Activated CD8-positive, alpha-beta T cell treated with anti-CD3 and anti-CD28 coated beads for 36 hours (primary cell): ENCODE measurements around the gene TM9SF4. TPM values are rescaled to one million over a fixed set of nuclear protein-coding genes. Genes with fewer than 3 reads are reported as not detected.

ENCODE experiments used
- ATAC-seq: fragments of 200-7000 bp; cut with Tn5 transposase; one replicate; pipeline ENCODE4 v1.10.0; 2021; ENCODE audit warnings: mild to moderate bottlenecking, moderate library complexity
- CTCF ChIA-PET: fragments of 350-600 bp; sonication (Branson Sonifier 250); formaldehyde crosslinking; loops from one replicate; lab custom pipeline; 2021; ENCODE audit warnings: antibody characterized with exemption; lab: Charles Lee
- POLR2A ChIA-PET: fragments of 350-600 bp; sonication (Branson Sonifier 250); formaldehyde crosslinking; loops from one replicate; lab custom pipeline; 2021; ENCODE audit warnings: antibody characterized with exemption; lab: Charles Lee
- DNase-seq: peaks from one replicate; pipeline ENCODE4 v3.0.0-alpha.2; 2020
- H3K27ac Mint-ChIP-seq: one replicate; pipeline ENCODE4 v1.8.0; 2021; ENCODE audit warnings: mild to moderate bottlenecking, mixed read lengths
- H3K27me3 Mint-ChIP-seq: one replicate; pipeline ENCODE4 v1.8.0; 2021; ENCODE audit warnings: mixed read lengths
- H3K36me3 Mint-ChIP-seq: one replicate; pipeline ENCODE4 v1.8.0; 2021; ENCODE audit warnings: low read depth, mixed read lengths
- H3K4me1 Mint-ChIP-seq: one replicate; pipeline ENCODE4 v1.8.0; 2021; ENCODE audit warnings: low read depth, mixed read lengths
- H3K4me3 Mint-ChIP-seq: one replicate; pipeline ENCODE4 v1.8.0; 2021; ENCODE audit warnings: mild to moderate bottlenecking, moderate library complexity, mixed read lengths
- H3K9me3 Mint-ChIP-seq: one replicate; pipeline ENCODE4 v1.8.0; 2021; ENCODE audit warnings: mixed read lengths
- intact Hi-C: fragments of 100-400 bp; cut with micrococcal nuclease; formaldehyde crosslinking; loops from one replicate; pipeline ENCODE4 v1.10.0; 2022
- total RNA-seq, 2 experiments: library from RNA; stranded (reverse); gene quantifications; one replicate each; pipeline ENCODE4 v1.2.3, GENCODE V29; 2021
- TF ChIP-seq, protein P1 (sequence below): fragments of 200-600 bp; IDR thresholded peaks from one replicate; pipeline ENCODE4 v1.8.0; 2022; ENCODE audit warnings: antibody characterized with exemption, mild to moderate bottlenecking

TM9SF4 gene
- total RNA-seq, 2 experiments from 2014 or later: 36.5 to 39.5 TPM

DNA sequence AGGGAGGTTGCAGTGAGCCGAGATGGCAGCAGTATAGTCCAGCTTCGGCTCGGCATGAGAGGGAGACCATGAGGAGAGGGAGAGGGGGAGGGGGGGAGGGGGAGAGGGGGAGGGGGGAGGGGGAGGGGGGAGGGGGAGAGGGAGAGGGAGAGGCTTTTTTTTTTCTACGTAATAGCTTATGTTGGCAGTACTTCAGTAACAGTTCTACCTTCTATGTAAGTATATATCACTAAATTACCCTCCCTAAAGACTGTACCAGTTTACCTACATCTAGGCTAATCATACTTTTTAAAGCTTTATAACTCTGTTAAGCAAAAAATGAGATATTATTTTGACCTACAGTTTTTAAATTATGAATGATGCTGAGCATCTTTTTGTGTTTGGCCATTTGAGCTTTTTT lies 13.6 kb downstream of the TM9SF4 start:
- H3K9me3 Mint-ChIP-seq: no peaks in the 10 kb centered on the region
- TF ChIP-seq, protein P1, sequence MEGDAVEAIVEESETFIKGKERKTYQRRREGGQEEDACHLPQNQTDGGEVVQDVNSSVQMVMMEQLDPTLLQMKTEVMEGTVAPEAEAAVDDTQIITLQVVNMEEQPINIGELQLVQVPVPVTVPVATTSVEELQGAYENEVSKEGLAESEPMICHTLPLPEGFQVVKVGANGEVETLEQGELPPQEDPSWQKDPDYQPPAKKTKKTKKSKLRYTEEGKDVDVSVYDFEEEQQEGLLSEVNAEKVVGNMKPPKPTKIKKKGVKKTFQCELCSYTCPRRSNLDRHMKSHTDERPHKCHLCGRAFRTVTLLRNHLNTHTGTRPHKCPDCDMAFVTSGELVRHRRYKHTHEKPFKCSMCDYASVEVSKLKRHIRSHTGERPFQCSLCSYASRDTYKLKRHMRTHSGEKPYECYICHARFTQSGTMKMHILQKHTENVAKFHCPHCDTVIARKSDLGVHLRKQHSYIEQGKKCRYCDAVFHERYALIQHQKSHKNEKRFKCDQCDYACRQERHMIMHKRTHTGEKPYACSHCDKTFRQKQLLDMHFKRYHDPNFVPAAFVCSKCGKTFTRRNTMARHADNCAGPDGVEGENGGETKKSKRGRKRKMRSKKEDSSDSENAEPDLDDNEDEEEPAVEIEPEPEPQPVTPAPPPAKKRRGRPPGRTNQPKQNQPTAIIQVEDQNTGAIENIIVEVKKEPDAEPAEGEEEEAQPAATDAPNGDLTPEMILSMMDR: no peak
- no peak for DNase-seq
- POLR2A ChIA-PET: no interaction called here
- peaks cover 11% of the 10 kb centered on the region for H3K4me1 Mint-ChIP-seq
- intact Hi-C loops: no loop called here
- no peak overlapping the region for H3K27ac Mint-ChIP-seq
- ATAC-seq: no peak
- H3K36me3 Mint-ChIP-seq: peaks cover 15% of the 10 kb centered on the region
- H3K4me3 Mint-ChIP-seq: no peak overlapping the region
- CTCF ChIA-PET: no interaction called here
- no peaks in the 10 kb centered on the region for H3K27me3 Mint-ChIP-seq

DNA sequence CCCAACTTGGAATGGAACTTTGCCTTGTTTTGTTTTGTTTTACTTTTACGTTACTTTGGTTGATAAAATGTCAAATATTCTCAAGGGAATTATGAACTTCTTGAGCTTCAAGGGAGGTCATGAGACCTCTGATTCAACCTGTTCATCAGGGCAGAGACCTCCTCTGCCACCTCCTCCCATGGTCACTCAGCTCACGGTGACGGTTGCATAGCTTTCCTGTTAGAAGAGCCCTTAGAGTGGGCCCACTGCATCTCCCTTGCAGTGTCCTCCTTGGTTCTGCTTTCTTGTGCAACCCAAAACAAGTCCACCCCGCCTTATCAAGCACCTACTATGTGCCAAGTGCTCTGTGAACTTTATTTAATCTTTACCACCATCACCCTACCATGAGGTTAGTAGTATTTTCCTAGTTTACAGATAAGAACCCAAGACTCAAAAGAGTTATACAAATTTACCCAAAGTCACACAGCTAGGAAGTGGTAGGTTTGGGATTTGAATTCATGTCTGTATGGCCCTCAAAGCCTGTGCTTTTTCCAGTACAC lies 15.5 kb downstream of the TM9SF4 start:
- ATAC-seq: no peak
- DNase-seq: no peak
- ChIA-PET POLR2A (interaction anchor here (1.7 kb wide), 1 partner anchor 9 kb away, joined by 5 read pairs; no protein-coding TSS in a partner anchor), CTCF (no interaction called here)
- intact Hi-C loops: no loop called here
- Mint-ChIP-seq H3K4me3 (no peak overlapping the region), H3K36me3 (peaks cover 14% of the 10 kb centered on the region), H3K27me3 (no peaks in the 10 kb centered on the region), H3K9me3 (no peaks in the 10 kb centered on the region), H3K27ac (no peak overlapping the region), H3K4me1 (peaks cover 8% of the 10 kb centered on the region)
- TF ChIP-seq, protein P1: no peak

DNA sequence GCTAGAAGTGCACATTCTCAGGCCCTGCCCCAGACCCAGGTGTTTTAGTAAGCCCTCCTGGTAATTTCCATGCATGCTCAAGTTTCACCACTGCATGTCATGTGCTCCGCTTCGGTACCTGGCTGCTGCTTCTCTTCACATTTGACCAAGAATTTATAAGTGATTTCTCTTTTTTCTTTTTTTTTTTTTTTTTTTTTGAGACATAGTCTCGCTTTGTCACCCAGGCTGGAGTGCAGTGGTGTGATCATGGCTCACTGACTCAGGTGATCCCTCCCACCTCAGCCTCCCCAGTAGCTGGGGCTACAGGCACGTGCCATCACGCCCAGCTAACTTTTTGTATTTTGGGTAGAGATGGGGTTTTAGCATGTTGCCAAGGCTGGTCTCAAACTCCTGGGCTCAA lies 16.0 kb downstream of the TM9SF4 start:
- Mint-ChIP-seq H3K27me3 (no peaks in the 10 kb centered on the region), H3K4me3 (no peak overlapping the region), H3K27ac (no peak overlapping the region), H3K9me3 (no peaks in the 10 kb centered on the region), H3K36me3 (peaks cover 14% of the 10 kb centered on the region), H3K4me1 (peaks cover 7% of the 10 kb centered on the region)
- POLR2A ChIA-PET: interaction anchor here (1.7 kb wide), 1 partner anchor 9 kb away, joined by 5 read pairs; no protein-coding TSS in a partner anchor
- DNase-seq (no peak), ATAC-seq (no peak)
- CTCF ChIA-PET: no interaction called here
- intact Hi-C loops: no loop called here
- TF ChIP-seq, protein P1: no peak

DNA sequence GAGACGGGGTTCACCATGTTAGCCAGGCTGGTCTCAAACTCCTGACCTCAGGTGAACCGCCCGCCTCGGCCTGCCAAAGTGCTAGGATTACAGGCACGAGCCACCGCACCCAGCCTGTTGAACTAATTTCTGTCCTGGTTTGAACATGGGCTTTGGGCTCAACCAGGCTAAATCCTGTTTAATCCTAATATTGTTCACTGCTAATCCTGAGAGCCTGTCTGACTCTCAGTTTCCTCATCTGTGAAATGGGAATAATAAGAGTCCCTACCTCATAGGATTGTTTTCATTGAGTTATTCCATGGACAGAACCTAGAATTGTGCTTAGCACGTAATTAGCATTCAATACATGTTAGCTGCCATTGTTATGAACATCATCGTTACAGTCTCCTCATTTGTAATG lies 17.4 kb downstream of the TM9SF4 start:
- POLR2A ChIA-PET: no interaction called here
- Mint-ChIP-seq H3K27me3 (no peaks in the 10 kb centered on the region), H3K4me3 (no peak overlapping the region), H3K9me3 (no peaks in the 10 kb centered on the region), H3K36me3 (peaks cover 14% of the 10 kb centered on the region), H3K27ac (no peak overlapping the region), H3K4me1 (peaks cover 14% of the 10 kb centered on the region)
- DNase-seq (no peak), ATAC-seq (no peak)
- TF ChIP-seq, protein P1: no peak
- CTCF ChIA-PET: no interaction called here
- intact Hi-C loops: no loop called here

DNA sequence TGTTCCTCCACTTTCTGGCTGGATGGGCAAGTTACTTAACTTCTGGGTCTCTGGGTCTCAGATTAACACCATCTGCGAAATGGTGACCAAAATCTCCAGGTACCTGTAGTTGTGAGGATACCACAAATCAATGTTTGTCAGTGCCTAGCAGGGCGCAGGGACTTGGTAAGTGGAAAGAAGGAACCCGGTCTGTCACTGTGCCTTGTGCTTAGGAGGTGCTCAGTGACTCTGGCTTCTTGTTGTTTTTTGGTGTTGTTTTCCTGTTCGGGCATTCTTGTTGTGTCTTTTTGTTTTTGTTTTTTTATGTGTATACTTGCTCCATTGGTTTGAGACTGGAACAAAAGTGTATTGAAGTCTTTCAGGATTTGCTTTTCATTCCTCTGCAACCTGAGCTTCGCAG lies 17.8 kb downstream of the TM9SF4 start:
- POLR2A ChIA-PET: no interaction called here
- Mint-ChIP-seq H3K4me1 (peaks cover 18% of the 10 kb centered on the region), H3K9me3 (no peaks in the 10 kb centered on the region), H3K27me3 (no peaks in the 10 kb centered on the region), H3K27ac (no peak overlapping the region), H3K36me3 (peaks cover 14% of the 10 kb centered on the region), H3K4me3 (no peak overlapping the region)
- CTCF ChIA-PET: no interaction called here
- TF ChIP-seq, protein P1: no peak
- DNase-seq (no peak), ATAC-seq (no peak)
- intact Hi-C loops: no loop called here
